Measurements from ENCODE around the gene AVL9.

AVL9 gene

DNA sequence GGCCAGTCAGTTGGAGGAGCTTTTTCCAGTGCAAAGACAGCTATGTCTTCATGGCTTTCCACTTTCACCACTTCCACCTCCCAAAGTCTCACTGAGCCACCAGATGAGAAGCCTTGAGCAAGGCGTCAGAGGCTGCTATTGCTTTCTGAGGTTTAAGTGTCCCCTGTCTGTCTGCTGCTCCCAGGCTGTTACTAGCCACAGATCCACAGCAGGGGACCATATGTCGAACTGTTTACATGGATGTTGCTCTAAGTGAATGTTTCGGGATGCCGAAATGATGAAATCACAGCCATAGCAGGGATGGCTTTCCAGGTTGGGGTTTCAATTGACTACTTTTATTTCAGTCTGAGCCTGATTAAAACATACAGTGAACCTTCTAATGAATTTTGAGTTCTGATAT is 88.5 kb downstream of the AVL9 start:
- no peak overlapping the region for H3K4ac ChIP-seq (ENCODE audit: low read depth in 1 of 2, low read length in 2 of 2)
- peaks cover 7% of the 10 kb centered on the region for H3K79me1 ChIP-seq (replicated peaks; ENCODE audit: low read length, poor library complexity, severe bottlenecking)
- no peak overlapping the region for H2BK120ac ChIP-seq (ENCODE audit: low read depth, low read length)
- no peak overlapping the region for H3K23ac ChIP-seq (ENCODE audit: low read length in 2 of 2)
- H3K18ac ChIP-seq (ENCODE audit: low read depth in 1 of 2, low read length in 2 of 2): no peak overlapping the region
- no peak overlapping the region for H2AFZ ChIP-seq (ENCODE audit: low read depth, low read length)
- H3K4me1 ChIP-seq (ENCODE audit: control insufficient read depth, insufficient read depth, low read depth, low read length): peaks cover 11% of the 10 kb centered on the region
- no peak overlapping the region for H4K91ac ChIP-seq (ENCODE audit: low read length)
- no peak overlapping the region for H3K4me3 ChIP-seq (ENCODE audit: insufficient read depth in 1 of 2, low read depth in 1 of 2, low read length in 2 of 2)
- no peak overlapping the region for H3K9ac ChIP-seq (ENCODE audit: low read length)
- peak; percentile 92 for DNase-seq
- no peak overlapping the region for H2BK5ac ChIP-seq (ENCODE audit: low read depth, low read length, poor library complexity, severe bottlenecking)
- H2BK15ac ChIP-seq (ENCODE audit: low read depth, poor library complexity, severe bottlenecking): no peak overlapping the region
- no peak overlapping the region for H2BK12ac ChIP-seq (ENCODE audit: low read length in 2 of 2)
- 52% methylated on average over 4 of the region's 4 CpGs for WGBS
- peak overlapping the region; percentile 79 for H3K27ac ChIP-seq (ENCODE audit: low read length, poor library complexity, severe bottlenecking)
- no peaks in the 10 kb centered on the region for H3K27me3 ChIP-seq (ENCODE audit: control insufficient read depth in 1 of 2, insufficient read depth in 1 of 2, low read length in 2 of 2)
- H2AK5ac ChIP-seq (ENCODE audit: low read length, severe bottlenecking): no peak overlapping the region
- H3K4me2 ChIP-seq (ENCODE audit: low read length, poor library complexity, severe bottlenecking): no peak overlapping the region
- H3K14ac ChIP-seq (ENCODE audit: low read length in 2 of 2): no peak overlapping the region
- no peaks in the 10 kb centered on the region for H3K9me3 ChIP-seq (ENCODE audit: control insufficient read depth, low read length)
- no peak overlapping the region for H4K8ac ChIP-seq (ENCODE audit: low read length)
- peaks cover 6 to 72% of the 10 kb centered on the region in 2 experiments for H3K36me3 ChIP-seq (ENCODE audit: control insufficient read depth in 1 of 2, insufficient read depth in 2 of 2, low read depth in 1 of 2, low read length in 2 of 2)

GRCh38 chr7:32586291-32587221 is 91.3 kb downstream of the AVL9 start:
- no peak overlapping the region for H3K4me2 ChIP-seq (ENCODE audit: low read length, poor library complexity, severe bottlenecking)
- H2AK5ac ChIP-seq (ENCODE audit: low read length, severe bottlenecking): peak overlapping the region; percentile 89
- H4K91ac ChIP-seq (ENCODE audit: low read length): peak overlapping the region; percentile 73
- 31% methylated on average over 4 of the region's 5 CpGs for WGBS
- H3K14ac ChIP-seq (ENCODE audit: low read length in 2 of 2): no peak overlapping the region
- no peaks in the 10 kb centered on the region for H3K9me3 ChIP-seq (ENCODE audit: control insufficient read depth, low read length)
- peaks cover 4% of the 10 kb centered on the region for H3K79me1 ChIP-seq (replicated peaks; ENCODE audit: low read length, poor library complexity, severe bottlenecking)
- H3K4me3 ChIP-seq (ENCODE audit: insufficient read depth in 1 of 2, low read depth in 1 of 2, low read length in 2 of 2): no peak overlapping the region
- peak; percentile 86 for DNase-seq
- peak overlapping the region in 1 of 2 experiments; percentile 27 for H2BK12ac ChIP-seq (ENCODE audit: low read length in 2 of 2)
- H2BK120ac ChIP-seq (ENCODE audit: low read depth, low read length): peak overlapping the region; percentile 38
- H3K27me3 ChIP-seq (ENCODE audit: control insufficient read depth in 1 of 2, insufficient read depth in 1 of 2, low read length in 2 of 2): no peaks in the 10 kb centered on the region
- H3K4ac ChIP-seq (ENCODE audit: low read depth in 1 of 2, low read length in 2 of 2): peak overlapping the region; percentile 77 to 84
- H2BK5ac ChIP-seq (ENCODE audit: low read depth, low read length, poor library complexity, severe bottlenecking): peak overlapping the region; percentile 94
- H3K9ac ChIP-seq (ENCODE audit: low read length): peak overlapping the region; percentile 35
- peak overlapping the region; percentile 88 for H3K27ac ChIP-seq (ENCODE audit: low read length, poor library complexity, severe bottlenecking)
- H3K18ac ChIP-seq (ENCODE audit: low read depth in 1 of 2, low read length in 2 of 2): peak overlapping the region; percentile 65 to 85
- peaks cover 20 to 62% of the 10 kb centered on the region in 2 experiments for H3K36me3 ChIP-seq (ENCODE audit: control insufficient read depth in 1 of 2, insufficient read depth in 2 of 2, low read depth in 1 of 2, low read length in 2 of 2)
- H2AFZ ChIP-seq (ENCODE audit: low read depth, low read length): no peak overlapping the region
- peak overlapping the region; percentile 73 for H4K8ac ChIP-seq (ENCODE audit: low read length)
- peak overlapping the region; percentile 13 for H2BK15ac ChIP-seq (ENCODE audit: low read depth, poor library complexity, severe bottlenecking)
- H3K4me1 ChIP-seq (ENCODE audit: control insufficient read depth, insufficient read depth, low read depth, low read length): peaks cover 22% of the 10 kb centered on the region
- no peak overlapping the region for H3K23ac ChIP-seq (ENCODE audit: low read length in 2 of 2)

DNA sequence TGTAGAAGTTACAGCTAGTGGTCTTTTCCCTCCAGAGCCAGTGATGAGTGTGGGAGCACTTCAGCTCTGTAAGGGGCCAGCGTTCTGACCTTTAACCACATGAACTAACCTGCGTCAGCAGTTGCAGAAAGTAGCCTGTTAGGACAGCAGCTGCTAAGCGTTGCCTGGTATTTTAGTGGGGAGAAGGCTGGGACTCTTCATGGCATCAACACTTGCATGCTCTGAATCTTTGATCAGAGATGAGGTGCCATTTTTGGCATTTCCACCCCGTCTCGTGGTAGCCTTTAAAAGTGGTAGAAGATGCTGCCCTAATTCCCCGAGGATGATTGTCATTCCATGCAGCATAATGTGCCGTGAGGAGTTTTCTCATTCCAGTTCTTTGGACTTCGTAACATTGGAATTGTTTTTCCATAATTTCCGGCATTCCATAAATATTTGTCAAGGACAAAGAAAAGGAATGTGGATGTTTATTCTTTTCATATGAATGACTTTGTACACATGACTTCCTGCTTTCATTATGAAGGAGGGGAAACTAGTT is 92.2 kb downstream of the AVL9 start:
- Histone ChIP-seq H2BK15ac (ENCODE audit: low read depth, poor library complexity, severe bottlenecking) (no peak overlapping the region), H3K14ac (ENCODE audit: low read length in 2 of 2) (no peak overlapping the region), H3K18ac (ENCODE audit: low read depth in 1 of 2, low read length in 2 of 2) (peak overlapping the region; percentile 26 to 72), H2AK5ac (ENCODE audit: low read length, severe bottlenecking) (peak overlapping the region; percentile 3), H3K4me1 (ENCODE audit: control insufficient read depth, insufficient read depth, low read depth, low read length) (peaks cover 24% of the 10 kb centered on the region), H2BK120ac (ENCODE audit: low read depth, low read length) (no peak overlapping the region), H4K91ac (ENCODE audit: low read length) (no peak overlapping the region), H3K27ac (ENCODE audit: low read length, poor library complexity, severe bottlenecking) (peak overlapping the region; percentile 88), H3K27me3 (ENCODE audit: control insufficient read depth in 1 of 2, insufficient read depth in 1 of 2, low read length in 2 of 2) (no peaks in the 10 kb centered on the region), H3K79me1 (replicated peaks; ENCODE audit: low read length, poor library complexity, severe bottlenecking) (peaks cover 4% of the 10 kb centered on the region), H2BK5ac (ENCODE audit: low read depth, low read length, poor library complexity, severe bottlenecking) (peak overlapping the region; percentile 94), H4K8ac (ENCODE audit: low read length) (no peak overlapping the region), H3K36me3 (ENCODE audit: control insufficient read depth in 1 of 2, insufficient read depth in 2 of 2, low read depth in 1 of 2, low read length in 2 of 2) (peaks cover 18 to 53% of the 10 kb centered on the region in 2 experiments), H3K23ac (ENCODE audit: low read length in 2 of 2) (no peak overlapping the region), H3K9me3 (ENCODE audit: control insufficient read depth, low read length) (no peaks in the 10 kb centered on the region), H2AFZ (ENCODE audit: low read depth, low read length) (no peak overlapping the region), H3K4me3 (ENCODE audit: insufficient read depth in 1 of 2, low read depth in 1 of 2, low read length in 2 of 2) (peak overlapping the region in 1 of 2 experiments; percentile 16), H2BK12ac (ENCODE audit: low read length in 2 of 2) (peak overlapping the region in 1 of 2 experiments; percentile 38), H3K9ac (ENCODE audit: low read length) (peak overlapping the region; percentile 42), H3K4me2 (ENCODE audit: low read length, poor library complexity, severe bottlenecking) (peak overlapping the region; percentile 46), H3K4ac (ENCODE audit: low read depth in 1 of 2, low read length in 2 of 2) (no peak overlapping the region)
- peak; percentile 95 for DNase-seq
- under 1% methylated on average over 7 of the region's 9 CpGs for WGBS

DNA sequence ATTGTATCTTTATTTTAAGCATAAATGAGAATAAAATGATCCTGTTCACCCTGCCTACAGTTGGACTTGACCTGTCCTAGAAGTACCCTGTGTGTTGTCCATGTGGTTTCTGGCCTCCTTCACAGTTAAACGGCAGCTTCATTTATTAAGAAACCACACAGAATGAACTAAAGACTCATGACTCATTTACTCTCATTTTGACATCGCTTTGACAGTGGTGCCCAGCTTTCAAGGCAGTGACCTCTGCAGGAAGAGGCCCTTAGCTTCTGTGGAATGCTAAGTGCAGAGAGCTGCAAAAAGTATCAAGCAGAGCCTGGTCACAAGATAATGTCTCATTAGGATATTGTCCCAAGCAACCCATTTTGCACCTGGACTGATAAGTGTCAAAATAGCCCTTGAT is 93.4 kb downstream of the AVL9 start:
- 0% methylated on average over 2 of the region's 2 CpGs for WGBS
- Histone ChIP-seq H2AFZ (ENCODE audit: low read depth, low read length) (no peak overlapping the region), H4K91ac (ENCODE audit: low read length) (no peak overlapping the region), H3K36me3 (ENCODE audit: control insufficient read depth in 1 of 2, insufficient read depth in 2 of 2, low read depth in 1 of 2, low read length in 2 of 2) (peaks cover 15 to 42% of the 10 kb centered on the region in 2 experiments), H4K8ac (ENCODE audit: low read length) (no peak overlapping the region), H3K4ac (ENCODE audit: low read depth in 1 of 2, low read length in 2 of 2) (no peak overlapping the region), H2AK5ac (ENCODE audit: low read length, severe bottlenecking) (no peak overlapping the region), H3K4me3 (ENCODE audit: insufficient read depth in 1 of 2, low read depth in 1 of 2, low read length in 2 of 2) (no peak overlapping the region), H2BK120ac (ENCODE audit: low read depth, low read length) (no peak overlapping the region), H3K14ac (ENCODE audit: low read length in 2 of 2) (no peak overlapping the region), H2BK12ac (ENCODE audit: low read length in 2 of 2) (no peak overlapping the region), H3K27me3 (ENCODE audit: control insufficient read depth in 1 of 2, insufficient read depth in 1 of 2, low read length in 2 of 2) (no peaks in the 10 kb centered on the region), H3K27ac (ENCODE audit: low read length, poor library complexity, severe bottlenecking) (peak overlapping the region; percentile 71), H2BK15ac (ENCODE audit: low read depth, poor library complexity, severe bottlenecking) (no peak overlapping the region), H3K9me3 (ENCODE audit: control insufficient read depth, low read length) (no peaks in the 10 kb centered on the region), H3K4me2 (ENCODE audit: low read length, poor library complexity, severe bottlenecking) (no peak overlapping the region), H3K18ac (ENCODE audit: low read depth in 1 of 2, low read length in 2 of 2) (no peak overlapping the region), H3K9ac (ENCODE audit: low read length) (peak overlapping the region; percentile 42), H2BK5ac (ENCODE audit: low read depth, low read length, poor library complexity, severe bottlenecking) (peak overlapping the region; percentile 10), H3K4me1 (ENCODE audit: control insufficient read depth, insufficient read depth, low read depth, low read length) (peaks cover 21% of the 10 kb centered on the region), H3K23ac (ENCODE audit: low read length in 2 of 2) (no peak overlapping the region), H3K79me1 (replicated peaks; ENCODE audit: low read length, poor library complexity, severe bottlenecking) (peaks cover 2% of the 10 kb centered on the region)
- peak; percentile 92 for DNase-seq

All from mesenchymal stem cell (in vitro differentiated cells and primary cell).